Endothelial cell of umbilical vein (primary cell): ENCODE measurements around the gene CP. TPM values are rescaled to one million over a fixed set of nuclear protein-coding genes. Genes with fewer than 3 reads are reported as not detected.

Experiments
- BruUV-seq: library from RNA; stranded (reverse); fragments of 400-500 nt; replicated peaks from 2 replicates; lab custom pipeline; 2021; lab: Mats Ljungman, UMichigan
- CTCF ChIA-PET: fragments of 300-600, 350-600 bp; sonication (Branson Sonifier 250); formaldehyde crosslinking; loops from one replicate; lab custom pipeline; 2021; ENCODE audit warnings: antibody characterized with exemption, inconsistent platforms; lab: Charles Lee
- POLR2A ChIA-PET: fragments of 300-600, 350-600 bp; sonication (Branson Sonifier 250); formaldehyde crosslinking; loops from one replicate; lab custom pipeline; 2021; ENCODE audit warnings: antibody characterized with exemption, inconsistent platforms; lab: Charles Lee
- DNase-seq: peaks from one replicate; pipeline ENCODE4 v3.0.0-alpha.2; 2011; ENCODE audit warnings: low read depth, low spot score
- FAIRE-seq: peaks from 2 replicates; lab custom pipeline; 2011; peaks lifted over from hg19 to GRCh38; lab: Jason Lieb, UNC
- H2AFZ ChIP-seq: 2 replicates; pipeline ENCODE4 v1.6.0; 2012; ENCODE audit warnings: low read depth, low read length, control low read depth, inconsistent platforms
- H3K27ac ChIP-seq: 2 replicates; pipeline ENCODE4 v1.5.1; 2011; ENCODE audit warnings: low read depth, mild to moderate bottlenecking, control low read depth, low read length, moderate library complexity; ENCODE audit not compliant: insufficient read depth
- H3K27me3 ChIP-seq, 2 experiments: 2 replicates each; pipeline versions ENCODE4 v1.6.0 to v1.6.1; 2011; ENCODE audit warnings: low read length in 2 of 2, mixed read lengths in 1 of 2; ENCODE audit not compliant: control insufficient read depth in 2 of 2, insufficient read depth in 2 of 2
- H3K36me3 ChIP-seq, 2 experiments: 2 replicates in 1 of 2; 3 replicates in 1 of 2; pipeline ENCODE4 v1.5.1; 2011; ENCODE audit warnings: low read length in 2 of 2, mild to moderate bottlenecking in 1 of 2, moderate library complexity in 1 of 2; ENCODE audit not compliant: control insufficient read depth in 2 of 2, insufficient read depth in 2 of 2; ENCODE audit errors: extremely low read depth in 1 of 2
- H3K4me1 ChIP-seq: 3 replicates; pipeline ENCODE4 v1.5.1; 2011; ENCODE audit warnings: mild to moderate bottlenecking, low read length; ENCODE audit not compliant: control insufficient read depth, insufficient read depth; ENCODE audit errors: extremely low read depth
- H3K4me2 ChIP-seq: 2 replicates; pipeline ENCODE4 v1.6.1; 2011; ENCODE audit warnings: low read length, control low read depth, mixed read lengths; ENCODE audit not compliant: insufficient read depth
- H3K4me3 ChIP-seq, 3 experiments: fragments of 200-600 bp in 1 of 3; sonication (generic), shearing (Covaris generic) in 1 of 3; replicated peaks in 1 of 3; 2 replicates each; pipeline ENCODE4 v1.5.1; 2011 to 2016; ENCODE audit warnings: control low read depth in 3 of 3, low read length in 3 of 3, mild to moderate bottlenecking in 2 of 3, inconsistent platforms in 1 of 3, low read depth in 1 of 3, moderate library complexity in 1 of 3; ENCODE audit not compliant: insufficient read depth in 1 of 3
- H3K79me2 ChIP-seq: 2 replicates; pipeline ENCODE4 v1.6.0; 2012; ENCODE audit warnings: low read length, inconsistent platforms; ENCODE audit not compliant: control insufficient read depth, insufficient read depth
- H3K9ac ChIP-seq: replicated peaks from 2 replicates; pipeline ENCODE3; 2011; ENCODE audit warnings: low read length, control low read depth; ENCODE audit not compliant: insufficient read depth; ENCODE audit errors: extremely low read depth
- H3K9me1 ChIP-seq: replicated peaks from 3 replicates; pipeline ENCODE4 v1.6.0; 2011; ENCODE audit warnings: mild to moderate bottlenecking, low read length; ENCODE audit not compliant: control insufficient read depth, insufficient read depth; ENCODE audit errors: extremely low read depth
- H3K9me3 ChIP-seq: replicated peaks from 2 replicates; pipeline ENCODE4 v1.5.1; 2012; ENCODE audit warnings: low read length, inconsistent platforms; ENCODE audit not compliant: control insufficient read depth, insufficient read depth
- H4K20me1 ChIP-seq: replicated peaks from 2 replicates; pipeline ENCODE3; 2011; ENCODE audit warnings: mild to moderate bottlenecking, low read length; ENCODE audit not compliant: control insufficient read depth, insufficient read depth; ENCODE audit errors: extremely low read depth
- EZH2 ChIP-seq: IDR thresholded peaks from 2 replicates; pipeline ENCODE4 v1.6.1; 2012; ENCODE audit warnings: borderline replicate concordance, low read depth, mild to moderate bottlenecking, moderate library complexity, low read length, inconsistent platforms; ENCODE audit not compliant: severe bottlenecking
- FOS ChIP-seq: IDR thresholded peaks from 2 replicates; pipeline ENCODE4 v1.6.1; 2011; ENCODE audit warnings: mild to moderate bottlenecking, low read length, moderate library complexity, borderline replicate concordance; ENCODE audit not compliant: insufficient read depth
- GATA2 ChIP-seq: IDR thresholded peaks from 2 replicates; pipeline ENCODE4 v1.7.0; 2011; ENCODE audit warnings: low read depth, mild to moderate bottlenecking, moderate library complexity, mixed read lengths, low read length; ENCODE audit not compliant: insufficient read length, insufficient read depth
- JUN ChIP-seq: IDR thresholded peaks from 2 replicates; pipeline ENCODE4 v1.6.1; 2011; ENCODE audit warnings: borderline replicate concordance, low read depth; ENCODE audit not compliant: insufficient read length, insufficient read depth
- MYC ChIP-seq: IDR thresholded peaks from one replicate; pipeline ENCODE4 v1.6.1; 2011; ENCODE audit warnings: mild to moderate bottlenecking, low read depth, low read length
- POLR2A ChIP-seq: IDR thresholded peaks from 2 replicates; pipeline ENCODE4 v1.6.1; 2012; ENCODE audit warnings: low read depth, mild to moderate bottlenecking, control low read depth, low read length
- POLR2AphosphoS5 ChIP-seq: IDR thresholded peaks from 2 replicates; pipeline ENCODE4 v1.6.1; 2012; ENCODE audit warnings: low read depth, mild to moderate bottlenecking, control low read depth, low read length, moderate library complexity; ENCODE audit not compliant: insufficient read depth
- dilution Hi-C: fragments of 300-500 bp; cut with MboI; formaldehyde crosslinking; loops from one replicate; pipeline ENCODE4 v1.15.0; 2019; ENCODE audit warnings: low sequenced_read_pairs; ENCODE audit not compliant: extremely low pct_ligation_motif_present
- intact Hi-C: fragments of 100-400 bp; cut with micrococcal nuclease; formaldehyde crosslinking; loops from one replicate; pipeline ENCODE4 v1.10.0; 2022
- polyA plus RNA-seq, 4 experiments: library from polyadenylated mRNA; depleted of rRNA in 3 of 4; stranded (reverse) in 3 of 4; unstranded in 1 of 4; fragments of >200 nt; gene quantifications; 2 replicates each; pipeline versions ENCODE4 v1.2.1 to v1.2.3, GENCODE V29; 2011 to 2012; ENCODE audit warnings: missing spikeins in 1 of 4
- total RNA-seq: library from RNA; stranded (reverse); gene quantifications from 2 replicates; pipeline ENCODE4 v1.2.3, GENCODE V29; 2021
- TF ChIP-seq, protein P1 (sequence below), 2 donors: IDR thresholded peaks; 1 replicate in 1 of 2; 2 replicates in 1 of 2; pipeline ENCODE4 v1.5.1; 2011; ENCODE audit warnings: low read length in 2 of 2, mild to moderate bottlenecking in 2 of 2, moderate library complexity in 2 of 2, control low read depth in 1 of 2, inconsistent platforms in 1 of 2, low read depth in 1 of 2; ENCODE audit not compliant: insufficient read depth in 1 of 2; ENCODE audit errors: extremely low read depth in 1 of 2
- TF ChIP-seq, protein P2 (sequence below): IDR thresholded peaks from 2 replicates; pipeline ENCODE4 v1.6.1; 2011; ENCODE audit not compliant: insufficient read depth, insufficient read length

Gene CP
- total and polyA plus RNA-seq, 2 donors (not counting 3 experiments of a cell fraction or from before 2014, with no cell fraction given): not detected

DNA sequence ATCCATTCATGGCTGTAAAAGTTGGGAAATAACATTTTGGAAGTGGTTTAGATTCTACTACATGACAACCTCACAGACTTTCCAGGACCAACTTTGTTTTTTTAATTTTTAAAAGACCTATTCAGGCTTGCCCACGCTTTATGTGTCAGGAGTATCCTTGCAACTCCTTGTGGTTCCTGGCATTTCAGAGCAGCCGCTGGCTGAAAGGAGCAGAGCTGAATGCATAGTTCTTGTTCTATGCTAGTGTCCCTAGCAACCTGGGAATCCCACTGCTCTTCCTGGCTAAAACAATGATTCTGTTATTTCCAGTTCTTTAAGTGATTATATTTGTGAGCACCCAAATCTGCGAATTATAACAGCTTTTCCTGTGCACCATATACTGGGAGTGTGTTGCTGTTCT is 34.9 kb downstream of the CP start:
- no peaks in the 10 kb centered on the region for H3K9me3 ChIP-seq
- FAIRE-seq: no peak
- DNase-seq: no peak
- POLR2A ChIA-PET: no interaction called here
- H3K9me1 ChIP-seq: no peaks in the 10 kb centered on the region
- no peak overlapping the region for H3K27ac ChIP-seq
- no peaks in the 10 kb centered on the region for H3K27me3 ChIP-seq
- dilution Hi-C loops (no loop called here), intact Hi-C loops (no loop called here)
- no peak overlapping the region for H3K4me2 ChIP-seq
- CTCF ChIA-PET: no interaction called here
- no peaks in the 10 kb centered on the region for H4K20me1 ChIP-seq
- H3K36me3 ChIP-seq: no peaks in the 10 kb centered on the region
- TF ChIP-seq JUN (no peak), FOS (no peak), POLR2A (no peak), MYC (no peak), EZH2 (no peak), GATA2 (no peak), POLR2AphosphoS5 (no peak)
- TF ChIP-seq, protein P1, sequence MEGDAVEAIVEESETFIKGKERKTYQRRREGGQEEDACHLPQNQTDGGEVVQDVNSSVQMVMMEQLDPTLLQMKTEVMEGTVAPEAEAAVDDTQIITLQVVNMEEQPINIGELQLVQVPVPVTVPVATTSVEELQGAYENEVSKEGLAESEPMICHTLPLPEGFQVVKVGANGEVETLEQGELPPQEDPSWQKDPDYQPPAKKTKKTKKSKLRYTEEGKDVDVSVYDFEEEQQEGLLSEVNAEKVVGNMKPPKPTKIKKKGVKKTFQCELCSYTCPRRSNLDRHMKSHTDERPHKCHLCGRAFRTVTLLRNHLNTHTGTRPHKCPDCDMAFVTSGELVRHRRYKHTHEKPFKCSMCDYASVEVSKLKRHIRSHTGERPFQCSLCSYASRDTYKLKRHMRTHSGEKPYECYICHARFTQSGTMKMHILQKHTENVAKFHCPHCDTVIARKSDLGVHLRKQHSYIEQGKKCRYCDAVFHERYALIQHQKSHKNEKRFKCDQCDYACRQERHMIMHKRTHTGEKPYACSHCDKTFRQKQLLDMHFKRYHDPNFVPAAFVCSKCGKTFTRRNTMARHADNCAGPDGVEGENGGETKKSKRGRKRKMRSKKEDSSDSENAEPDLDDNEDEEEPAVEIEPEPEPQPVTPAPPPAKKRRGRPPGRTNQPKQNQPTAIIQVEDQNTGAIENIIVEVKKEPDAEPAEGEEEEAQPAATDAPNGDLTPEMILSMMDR (IDR thresholded peaks at IDR 0.05; ENCODE audit: extremely low read depth in 1 of 2, insufficient read depth in 1 of 2, low read depth in 1 of 2, low read length in 2 of 2): no peak
- TF ChIP-seq, protein P2, sequence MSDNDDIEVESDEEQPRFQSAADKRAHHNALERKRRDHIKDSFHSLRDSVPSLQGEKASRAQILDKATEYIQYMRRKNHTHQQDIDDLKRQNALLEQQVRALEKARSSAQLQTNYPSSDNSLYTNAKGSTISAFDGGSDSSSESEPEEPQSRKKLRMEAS: no peak
- no peaks in the 10 kb centered on the region for H3K79me2 ChIP-seq
- no peak overlapping the region for H3K9ac ChIP-seq
- no peak overlapping the region for H3K4me3 ChIP-seq
- BruUV-seq: no TSS peak
- H3K4me1 ChIP-seq: no peaks in the 10 kb centered on the region
- H2AFZ ChIP-seq: no peak overlapping the region
